ENCODE results near the gene AMELX. TPM values are rescaled to one million over a fixed set of nuclear protein-coding genes. Genes with fewer than 3 reads are reported as not detected.

AMELX gene
- total RNA-seq, 4 donors from 2014 or later, result not detected

- DNase-seq (ENCODE audit: extremely low spot score), result peak; percentile 90
- WGBS, result 42% methylated on average over 10 of the region's 10 CpGs
- Histone ChIP-seq H3K27ac (replicated peaks in 1 of 4) (peak overlapping the region in 2 of 4 donors; percentile 30 to 43), H3K36me3 (no peaks in the 10 kb centered on the region), H3K27me3 (no peaks in the 10 kb centered on the region), H3K4me3 (no peak overlapping the region), H3K4me1 (peaks cover 0 to 22% (median 12%) of the 10 kb centered on the region in 4 donors), H3K9me3 (no peaks in the 10 kb centered on the region)
- TF ChIP-seq POLR2AphosphoS5 (IDR thresholded peaks at IDR 0.05) (peak in 1 of 2 donors; percentile 28), EP300 (IDR thresholded peaks at IDR 0.05) (no peak)
- intact Hi-C loops (cut with DNase I), result no loop called here
These were observed 48.3 kb downstream of the AMELX start for GRCh38 chrX:11341274-11342201.

DNA sequence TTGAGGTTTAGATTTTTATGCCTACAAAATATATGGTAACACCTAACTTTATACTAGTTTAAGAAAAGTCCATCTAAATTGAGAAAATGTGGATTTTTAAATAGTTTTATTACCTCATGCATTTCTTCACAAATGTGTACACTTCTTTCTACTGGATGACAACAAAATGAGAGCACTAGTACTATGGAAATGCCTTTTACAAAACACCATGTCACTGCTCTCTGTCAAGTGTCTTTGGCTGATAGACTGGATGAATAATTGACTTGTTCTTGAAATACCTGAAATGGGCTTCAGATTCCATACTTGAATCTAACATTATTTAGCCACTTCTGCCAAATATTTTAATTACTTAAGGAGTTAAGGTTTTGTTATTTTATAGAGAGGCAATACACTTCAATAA, 49.5 kb downstream of the AMELX start:
- Histone ChIP-seq H3K4me3 (no peak overlapping the region), H3K27ac (replicated peaks in 1 of 4) (no peak overlapping the region), H3K27me3 (no peaks in the 10 kb centered on the region), H3K9me3 (no peaks in the 10 kb centered on the region), H3K36me3 (no peaks in the 10 kb centered on the region), H3K4me1 (peaks cover 0 to 22% (median 12%) of the 10 kb centered on the region in 4 donors)
- intact Hi-C loops (cut with DNase I), result no loop called here
- no peak for TF ChIP-seq POLR2A (IDR thresholded peaks at IDR 0.05; ENCODE audit: low read depth)
- TF ChIP-seq, protein P1, sequence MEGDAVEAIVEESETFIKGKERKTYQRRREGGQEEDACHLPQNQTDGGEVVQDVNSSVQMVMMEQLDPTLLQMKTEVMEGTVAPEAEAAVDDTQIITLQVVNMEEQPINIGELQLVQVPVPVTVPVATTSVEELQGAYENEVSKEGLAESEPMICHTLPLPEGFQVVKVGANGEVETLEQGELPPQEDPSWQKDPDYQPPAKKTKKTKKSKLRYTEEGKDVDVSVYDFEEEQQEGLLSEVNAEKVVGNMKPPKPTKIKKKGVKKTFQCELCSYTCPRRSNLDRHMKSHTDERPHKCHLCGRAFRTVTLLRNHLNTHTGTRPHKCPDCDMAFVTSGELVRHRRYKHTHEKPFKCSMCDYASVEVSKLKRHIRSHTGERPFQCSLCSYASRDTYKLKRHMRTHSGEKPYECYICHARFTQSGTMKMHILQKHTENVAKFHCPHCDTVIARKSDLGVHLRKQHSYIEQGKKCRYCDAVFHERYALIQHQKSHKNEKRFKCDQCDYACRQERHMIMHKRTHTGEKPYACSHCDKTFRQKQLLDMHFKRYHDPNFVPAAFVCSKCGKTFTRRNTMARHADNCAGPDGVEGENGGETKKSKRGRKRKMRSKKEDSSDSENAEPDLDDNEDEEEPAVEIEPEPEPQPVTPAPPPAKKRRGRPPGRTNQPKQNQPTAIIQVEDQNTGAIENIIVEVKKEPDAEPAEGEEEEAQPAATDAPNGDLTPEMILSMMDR (IDR thresholded peaks at IDR 0.05), result no peak
- DNase-seq (ENCODE audit: extremely low spot score), result no peak

GRCh38 chrX:11346121-11346682, 53.0 kb downstream of the AMELX start:
- DNase-seq (ENCODE audit: extremely low spot score), result no peak
- no peaks in the 10 kb centered on the region for H3K9me3 ChIP-seq
- peaks cover 0 to 34% (median 24%) of the 10 kb centered on the region in 4 donors for H3K4me1 ChIP-seq
- no peak overlapping the region for H3K4me3 ChIP-seq
- H3K36me3 ChIP-seq, result no peaks in the 10 kb centered on the region
- TF ChIP-seq EP300 (IDR thresholded peaks at IDR 0.05) (no peak), POLR2A (IDR thresholded peaks at IDR 0.05; ENCODE audit: low read depth) (no peak), POLR2AphosphoS5 (IDR thresholded peaks at IDR 0.05) (no peak)
- TF ChIP-seq, protein P1 (IDR thresholded peaks at IDR 0.05), result no peak
- intact Hi-C loops (cut with DNase I), result no loop called here
- 52% methylated on average over 2 of the region's 2 CpGs for WGBS
- no peak overlapping the region for H3K27ac ChIP-seq (replicated peaks in 1 of 4)
- H3K27me3 ChIP-seq, result no peaks in the 10 kb centered on the region

GRCh38 chrX:11347300-11347699, 54.1 kb downstream of the AMELX start:
- Histone ChIP-seq H3K36me3 (no peaks in the 10 kb centered on the region), H3K27me3 (no peaks in the 10 kb centered on the region), H3K9me3 (no peaks in the 10 kb centered on the region), H3K27ac (replicated peaks in 1 of 4) (no peak overlapping the region), H3K4me3 (no peak overlapping the region), H3K4me1 (peaks cover 6 to 33% (median 25%) of the 10 kb centered on the region in 4 donors)
- intact Hi-C loops (cut with DNase I), result no loop called here
- 48% methylated on average over 3 of the region's 3 CpGs for WGBS
- DNase-seq (ENCODE audit: extremely low spot score), result no peak
- TF ChIP-seq, protein P1 (IDR thresholded peaks at IDR 0.05), result no peak
- TF ChIP-seq POLR2AphosphoS5 (IDR thresholded peaks at IDR 0.05) (no peak), POLR2A (IDR thresholded peaks at IDR 0.05; ENCODE audit: low read depth) (no peak), EP300 (IDR thresholded peaks at IDR 0.05) (no peak)

DNA sequence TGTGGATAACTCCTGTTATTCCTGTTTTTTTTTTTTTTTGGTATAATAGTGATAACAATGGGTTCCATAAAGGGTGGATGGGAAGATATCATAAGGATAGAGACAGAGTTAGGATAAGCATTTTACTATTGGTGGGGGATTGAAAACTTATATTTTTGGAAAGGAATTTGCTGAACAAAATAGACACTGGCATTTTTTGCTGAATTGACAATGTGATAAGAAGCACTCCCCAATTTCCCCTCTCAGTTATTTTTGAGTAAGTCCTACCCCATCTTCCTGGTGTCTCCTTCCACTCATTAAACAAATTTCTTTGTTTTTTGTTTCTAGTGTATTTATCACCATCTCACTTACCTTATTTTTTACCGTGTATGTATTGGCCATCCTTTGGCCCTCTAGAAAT, 55.8 kb downstream of the AMELX start:
- WGBS, result 60% methylated on average over 1 of the region's 1 CpG
- intact Hi-C loops (cut with DNase I), result no loop called here
- Histone ChIP-seq H3K9me3 (no peaks in the 10 kb centered on the region), H3K27ac (replicated peaks in 1 of 4) (peak overlapping the region in 1 of 4 donors; percentile 84), H3K36me3 (no peaks in the 10 kb centered on the region), H3K4me3 (no peak overlapping the region), H3K27me3 (no peaks in the 10 kb centered on the region), H3K4me1 (peaks cover 6 to 50% (median 32%) of the 10 kb centered on the region in 4 donors)
- no peak for DNase-seq (ENCODE audit: extremely low spot score)
- TF ChIP-seq POLR2A (IDR thresholded peaks at IDR 0.05; ENCODE audit: low read depth) (no peak), POLR2AphosphoS5 (IDR thresholded peaks at IDR 0.05) (no peak), EP300 (IDR thresholded peaks at IDR 0.05) (no peak)
- TF ChIP-seq, protein P1 (IDR thresholded peaks at IDR 0.05), result no peak
